CD14-positive monocyte (primary cell): ENCODE measurements around the gene CALY. TPM values are rescaled to one million over a fixed set of nuclear protein-coding genes. Genes with fewer than 3 reads are reported as not detected.

ENCODE experiments used
- DNase-seq, 3 donors: peaks; one replicate each; pipeline ENCODE4 v3.0.0-alpha.2; 2011 to 2022
- H2AFZ ChIP-seq: 2 replicates; pipeline ENCODE4 v1.6.0; 2012; ENCODE audit warnings: mild to moderate bottlenecking, low read depth, low read length, inconsistent platforms; ENCODE audit not compliant: insufficient read depth, poor library complexity, severe bottlenecking
- H3K27ac ChIP-seq, 2 donors: 1 replicate in 1 of 2; 2 replicates in 1 of 2; pipeline ENCODE4 v1.5.1; 2012 to 2013; ENCODE audit warnings: low read length in 2 of 2, control low read depth in 1 of 2, inconsistent platforms in 1 of 2, low read depth in 1 of 2, mild to moderate bottlenecking in 1 of 2
- H3K27me3 ChIP-seq, 2 donors: one replicate each; pipeline versions ENCODE4 v1.6.0 to v1.6.1; 2011 to 2013; ENCODE audit warnings: low read length in 2 of 2; ENCODE audit not compliant: control insufficient read depth in 2 of 2, insufficient read depth in 2 of 2
- H3K36me3 ChIP-seq, 2 donors: replicated peaks in 1 of 2; 1 replicate in 1 of 2; 2 replicates in 1 of 2; pipeline versions ENCODE4 v1.5.1 to v1.6.1; 2012 to 2013; ENCODE audit warnings: low read length in 2 of 2, control low read depth in 1 of 2, inconsistent platforms in 1 of 2, mild to moderate bottlenecking in 1 of 2; ENCODE audit not compliant: insufficient read depth in 2 of 2, control insufficient read depth in 1 of 2
- H3K4me1 ChIP-seq, 2 donors: 1 replicate in 1 of 2; 2 replicates in 1 of 2; pipeline versions ENCODE4 v1.5.1 to v1.6.1; 2012 to 2013; ENCODE audit warnings: low read length in 2 of 2, control low read depth in 1 of 2, inconsistent platforms in 1 of 2, mild to moderate bottlenecking in 1 of 2, moderate library complexity in 1 of 2; ENCODE audit not compliant: insufficient read depth in 2 of 2, control insufficient read depth in 1 of 2
- H3K4me2 ChIP-seq: replicated peaks from 2 replicates; pipeline ENCODE3; 2012; ENCODE audit warnings: low read length, moderate library complexity, mild to moderate bottlenecking; ENCODE audit not compliant: poor library complexity, severe bottlenecking; ENCODE audit errors: extremely low read depth
- H3K4me3 ChIP-seq, 3 experiments: fragments of 200-600 bp in 1 of 3; sonication (generic) in 1 of 3; replicated peaks in 1 of 3; 1 replicate in 2 of 3; 2 replicates in 1 of 3; pipeline ENCODE4 v1.5.1; 2011 to 2013; ENCODE audit warnings: low read length in 3 of 3, mild to moderate bottlenecking in 3 of 3, control low read depth in 2 of 3, low read depth in 2 of 3, inconsistent platforms in 1 of 3, moderate library complexity in 1 of 3
- H3K79me2 ChIP-seq: 2 replicates; pipeline ENCODE4 v1.6.0; 2012; ENCODE audit warnings: mild to moderate bottlenecking, control low read depth, inconsistent platforms, low read length, moderate library complexity; ENCODE audit not compliant: insufficient read depth
- H3K9ac ChIP-seq: 2 replicates; pipeline ENCODE4 v1.6.0; 2017; ENCODE audit warnings: low read length, mild to moderate bottlenecking; ENCODE audit not compliant: insufficient read depth, poor library complexity, severe bottlenecking
- H3K9me3 ChIP-seq, 2 donors: replicated peaks in 1 of 2; 1 replicate in 1 of 2; 2 replicates in 1 of 2; pipeline versions ENCODE4 v1.5.1 to v1.6.1; 2012 to 2013; ENCODE audit warnings: low read length in 2 of 2, control low read depth in 1 of 2; ENCODE audit not compliant: control insufficient read depth in 1 of 2, insufficient read depth in 1 of 2
- H4K20me1 ChIP-seq: 2 replicates; pipeline ENCODE4 v1.6.0; 2012; ENCODE audit warnings: mild to moderate bottlenecking, low read length, control low read depth, moderate library complexity; ENCODE audit not compliant: insufficient read depth
- H3K27ac Mint-ChIP-seq, 7 donors: one replicate each; pipeline ENCODE4 v1.8.0; 2020; ENCODE audit warnings: mild to moderate bottlenecking in 7 of 7, mixed read lengths in 7 of 7, moderate library complexity in 6 of 7, inconsistent platforms in 2 of 7
- H3K27me3 Mint-ChIP-seq, 3 donors: one replicate each; pipeline ENCODE4 v1.8.0; 2021 to 2022; ENCODE audit warnings: low read depth in 3 of 3, mild to moderate bottlenecking in 3 of 3, mixed read lengths in 3 of 3, moderate library complexity in 3 of 3, inconsistent platforms in 1 of 3
- H3K36me3 Mint-ChIP-seq, 2 donors: one replicate each; pipeline ENCODE4 v1.8.0; 2020; ENCODE audit warnings: mixed read lengths in 2 of 2, inconsistent platforms in 1 of 2, mild to moderate bottlenecking in 1 of 2
- H3K4me1 Mint-ChIP-seq: one replicate; pipeline ENCODE4 v1.8.0; 2020; ENCODE audit warnings: mild to moderate bottlenecking, mixed read lengths
- H3K4me3 Mint-ChIP-seq, 2 donors: one replicate each; pipeline ENCODE4 v1.8.0; 2020; ENCODE audit warnings: mild to moderate bottlenecking in 2 of 2, mixed read lengths in 2 of 2, moderate library complexity in 1 of 2
- H3K9me3 Mint-ChIP-seq, 7 donors: one replicate each; pipeline ENCODE4 v1.8.0; 2020 to 2022; ENCODE audit warnings: mixed read lengths in 7 of 7, mild to moderate bottlenecking in 6 of 7, moderate library complexity in 6 of 7, inconsistent platforms in 2 of 7
- WGBS: methylation state at CpG from one replicate; pipeline ENCODE4 v1.1.5; 2013; ENCODE audit warnings: missing lambda C conversion rate; ENCODE audit not compliant: insufficient coverage; 5-methylcytosine and 5-hydroxymethylcytosine counted together
- intact Hi-C, 2 donors: fragments of 100-400 bp; cut with micrococcal nuclease; formaldehyde crosslinking; loops; one replicate each; pipeline versions ENCODE4 v1.15.0 to v1.15.1; 2023
- polyA plus RNA-seq, 3 donors: library from polyadenylated mRNA; depleted of rRNA in 1 of 3; unstranded in 2 of 3; stranded (reverse) in 1 of 3; fragments of 300-500 nt in 2 of 3; fragments of >200 nt in 1 of 3; fragmentation: Illumina TruSeq in 2 of 3; gene quantifications; 1 replicate in 2 of 3; 2 replicates in 1 of 3; pipeline ENCODE4 v1.2.3, GENCODE V29; 2012 to 2021
- TF ChIP-seq, protein P1 (sequence below): fragments of 200-600 bp; IDR thresholded peaks from one replicate; pipeline ENCODE4 v1.8.0; 2022; ENCODE audit warnings: antibody characterized with exemption, mild to moderate bottlenecking

The CALY gene
- polyA plus RNA-seq, 3 donors: not detected

DNA sequence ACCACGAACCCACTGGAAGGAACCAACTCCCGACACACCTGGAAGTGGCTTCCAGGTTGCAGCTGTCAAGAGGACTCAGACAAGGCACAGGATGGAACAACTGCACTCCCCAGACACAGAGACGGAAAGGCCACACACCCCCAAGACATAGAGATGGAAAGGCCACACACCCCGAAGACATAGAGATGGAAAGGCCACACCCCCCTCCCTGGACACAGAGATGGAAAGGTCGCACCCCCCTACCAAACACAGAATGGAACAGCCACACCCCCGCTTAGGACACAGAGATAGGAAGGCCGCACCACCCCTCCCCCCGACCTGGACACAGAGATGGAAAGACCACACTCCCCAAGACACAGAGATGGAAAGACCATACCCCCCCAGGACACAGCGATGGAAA, 20.4 kb downstream of the CALY start:
- no peak overlapping the region for H3K27ac Mint-ChIP-seq
- intact Hi-C loops: loop anchor here in 1 of 2 donors (5.0 kb wide), 2 partner anchors 174 to 374 kb away; partner anchors contain the start of gene CFAP46
- peaks cover 24% of the 10 kb centered on the region in 2 donors for H3K36me3 Mint-ChIP-seq

DNA sequence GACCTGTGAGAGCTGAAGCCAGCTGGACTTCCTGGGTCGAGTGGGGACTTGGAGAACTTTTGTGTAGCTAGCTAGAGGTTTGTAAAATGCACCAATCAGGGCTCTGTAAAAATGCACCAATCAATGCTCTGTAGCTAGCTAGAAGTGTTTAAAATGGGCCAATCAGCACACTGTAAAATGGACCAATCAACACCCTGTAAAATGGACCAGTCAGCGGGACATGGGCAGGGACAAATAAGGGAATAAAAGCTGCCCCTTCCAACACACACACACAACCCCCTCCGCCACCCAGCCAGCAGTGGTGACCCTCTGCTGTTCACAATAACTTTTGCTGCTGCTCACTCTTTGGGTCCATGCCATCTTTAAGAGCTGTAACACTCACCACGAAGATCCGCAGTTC, 20.8 kb downstream of the CALY start:
- Histone ChIP-seq H3K27me3 (peaks cover 0 to 10% of the 10 kb centered on the region in 2 donors), H3K4me2 (no peak overlapping the region), H3K9ac (no peak overlapping the region), H3K27ac (no peak overlapping the region), H3K4me3 (no peak overlapping the region), H4K20me1 (no peaks in the 10 kb centered on the region), H3K36me3 (peaks cover 14 to 26% of the 10 kb centered on the region in 2 donors), H3K79me2 (no peaks in the 10 kb centered on the region), H2AFZ (no peak overlapping the region), H3K9me3 (peaks cover under 1 to 2% of the 10 kb centered on the region in 2 donors), H3K4me1 (peaks cover 6 to 7% of the 10 kb centered on the region in 2 donors)
- no peak overlapping the region for H3K27ac Mint-ChIP-seq
- DNase-seq: no peak
- peaks cover 27 to 28% of the 10 kb centered on the region in 2 donors for H3K36me3 Mint-ChIP-seq
- peak overlapping the region in 1 of 2 donors; percentile 13 for H3K4me3 Mint-ChIP-seq
- intact Hi-C loops: loop anchor here in 1 of 2 donors (5.0 kb wide), 2 partner anchors 174 to 374 kb away; partner anchors contain the start of gene CFAP46
- H3K4me1 Mint-ChIP-seq: peaks cover 9% of the 10 kb centered on the region
- peaks cover 18 to 23% (median 21%) of the 10 kb centered on the region in 3 donors for H3K27me3 Mint-ChIP-seq
- TF ChIP-seq, protein P1, sequence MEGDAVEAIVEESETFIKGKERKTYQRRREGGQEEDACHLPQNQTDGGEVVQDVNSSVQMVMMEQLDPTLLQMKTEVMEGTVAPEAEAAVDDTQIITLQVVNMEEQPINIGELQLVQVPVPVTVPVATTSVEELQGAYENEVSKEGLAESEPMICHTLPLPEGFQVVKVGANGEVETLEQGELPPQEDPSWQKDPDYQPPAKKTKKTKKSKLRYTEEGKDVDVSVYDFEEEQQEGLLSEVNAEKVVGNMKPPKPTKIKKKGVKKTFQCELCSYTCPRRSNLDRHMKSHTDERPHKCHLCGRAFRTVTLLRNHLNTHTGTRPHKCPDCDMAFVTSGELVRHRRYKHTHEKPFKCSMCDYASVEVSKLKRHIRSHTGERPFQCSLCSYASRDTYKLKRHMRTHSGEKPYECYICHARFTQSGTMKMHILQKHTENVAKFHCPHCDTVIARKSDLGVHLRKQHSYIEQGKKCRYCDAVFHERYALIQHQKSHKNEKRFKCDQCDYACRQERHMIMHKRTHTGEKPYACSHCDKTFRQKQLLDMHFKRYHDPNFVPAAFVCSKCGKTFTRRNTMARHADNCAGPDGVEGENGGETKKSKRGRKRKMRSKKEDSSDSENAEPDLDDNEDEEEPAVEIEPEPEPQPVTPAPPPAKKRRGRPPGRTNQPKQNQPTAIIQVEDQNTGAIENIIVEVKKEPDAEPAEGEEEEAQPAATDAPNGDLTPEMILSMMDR: no peak
- peaks cover 0 to 14% (median 10%) of the 10 kb centered on the region in 7 donors for H3K9me3 Mint-ChIP-seq
- 64% methylated on average over 3 of the region's 5 CpGs for WGBS

More for the DNA sequence above, 20.4 kb downstream of the CALY start:
- Mint-ChIP-seq H3K9me3 (peaks cover 0 to 18% (median 14%) of the 10 kb centered on the region in 7 donors), H3K27me3 (peaks cover 18 to 25% (median 22%) of the 10 kb centered on the region in 3 donors), H3K4me1 (peaks cover 9% of the 10 kb centered on the region), H3K4me3 (peak overlapping the region in 1 of 2 donors; percentile 13)
- Histone ChIP-seq H3K4me3 (no peak overlapping the region), H3K27ac (no peak overlapping the region), H2AFZ (no peak overlapping the region), H3K9me3 (peaks cover 5 to 6% of the 10 kb centered on the region in 2 donors), H3K27me3 (peaks cover 0 to 12% of the 10 kb centered on the region in 2 donors), H3K4me1 (peaks cover 6 to 7% of the 10 kb centered on the region in 2 donors), H3K9ac (no peak overlapping the region), H3K36me3 (peaks cover 14 to 22% of the 10 kb centered on the region in 2 donors), H3K79me2 (no peaks in the 10 kb centered on the region), H3K4me2 (no peak overlapping the region), H4K20me1 (no peaks in the 10 kb centered on the region)
- WGBS: 49% methylated on average over 3 of the region's 9 CpGs
- TF ChIP-seq, protein P1: no peak
- DNase-seq: no peak
